ENCODE data around the gene DCLK1.

DNA sequence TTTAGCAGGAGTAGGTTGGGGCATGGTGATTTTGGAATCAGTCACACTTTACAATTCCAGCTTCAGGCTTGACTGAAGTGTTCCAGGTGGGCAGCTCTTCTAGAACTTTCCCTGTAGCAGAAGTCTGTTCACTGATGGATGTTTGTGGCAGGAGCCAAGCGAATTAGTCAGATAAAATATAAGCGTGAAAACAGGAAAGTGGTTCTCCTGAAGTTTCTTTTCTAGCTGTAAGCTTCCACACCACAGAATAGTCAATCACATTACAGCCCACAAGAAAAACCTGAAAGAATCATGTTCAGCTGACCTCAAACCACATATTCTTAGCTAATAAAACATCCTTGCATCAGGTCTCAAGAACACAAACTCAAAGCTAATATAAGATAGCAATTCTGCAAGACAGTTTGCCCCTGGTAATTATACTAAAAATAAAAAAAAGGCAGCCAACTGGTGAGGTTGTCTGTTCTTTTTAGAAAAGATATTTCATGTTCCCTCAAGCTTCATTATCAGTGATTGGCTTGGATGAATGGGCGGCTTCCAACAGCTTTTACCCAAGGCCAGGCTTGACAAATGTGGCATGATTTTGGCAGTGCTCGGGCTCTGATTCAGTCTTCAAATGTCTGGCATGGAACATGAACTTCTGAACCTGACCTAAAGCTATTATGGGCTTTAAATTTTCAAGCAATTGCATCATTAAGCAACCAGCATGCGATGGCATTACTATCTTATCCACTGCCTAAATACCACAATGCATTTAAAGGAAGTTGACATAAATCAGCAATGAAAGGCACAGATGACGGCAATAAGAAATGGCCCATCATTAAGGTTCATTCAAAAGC, 136.8 kb downstream of the DCLK1 start:
- TF ChIP-seq, protein P1, sequence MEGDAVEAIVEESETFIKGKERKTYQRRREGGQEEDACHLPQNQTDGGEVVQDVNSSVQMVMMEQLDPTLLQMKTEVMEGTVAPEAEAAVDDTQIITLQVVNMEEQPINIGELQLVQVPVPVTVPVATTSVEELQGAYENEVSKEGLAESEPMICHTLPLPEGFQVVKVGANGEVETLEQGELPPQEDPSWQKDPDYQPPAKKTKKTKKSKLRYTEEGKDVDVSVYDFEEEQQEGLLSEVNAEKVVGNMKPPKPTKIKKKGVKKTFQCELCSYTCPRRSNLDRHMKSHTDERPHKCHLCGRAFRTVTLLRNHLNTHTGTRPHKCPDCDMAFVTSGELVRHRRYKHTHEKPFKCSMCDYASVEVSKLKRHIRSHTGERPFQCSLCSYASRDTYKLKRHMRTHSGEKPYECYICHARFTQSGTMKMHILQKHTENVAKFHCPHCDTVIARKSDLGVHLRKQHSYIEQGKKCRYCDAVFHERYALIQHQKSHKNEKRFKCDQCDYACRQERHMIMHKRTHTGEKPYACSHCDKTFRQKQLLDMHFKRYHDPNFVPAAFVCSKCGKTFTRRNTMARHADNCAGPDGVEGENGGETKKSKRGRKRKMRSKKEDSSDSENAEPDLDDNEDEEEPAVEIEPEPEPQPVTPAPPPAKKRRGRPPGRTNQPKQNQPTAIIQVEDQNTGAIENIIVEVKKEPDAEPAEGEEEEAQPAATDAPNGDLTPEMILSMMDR (IDR thresholded peaks at IDR 0.05; ENCODE audit: insufficient read depth, low read length), result no peak
- TF ChIP-seq, protein P2, sequence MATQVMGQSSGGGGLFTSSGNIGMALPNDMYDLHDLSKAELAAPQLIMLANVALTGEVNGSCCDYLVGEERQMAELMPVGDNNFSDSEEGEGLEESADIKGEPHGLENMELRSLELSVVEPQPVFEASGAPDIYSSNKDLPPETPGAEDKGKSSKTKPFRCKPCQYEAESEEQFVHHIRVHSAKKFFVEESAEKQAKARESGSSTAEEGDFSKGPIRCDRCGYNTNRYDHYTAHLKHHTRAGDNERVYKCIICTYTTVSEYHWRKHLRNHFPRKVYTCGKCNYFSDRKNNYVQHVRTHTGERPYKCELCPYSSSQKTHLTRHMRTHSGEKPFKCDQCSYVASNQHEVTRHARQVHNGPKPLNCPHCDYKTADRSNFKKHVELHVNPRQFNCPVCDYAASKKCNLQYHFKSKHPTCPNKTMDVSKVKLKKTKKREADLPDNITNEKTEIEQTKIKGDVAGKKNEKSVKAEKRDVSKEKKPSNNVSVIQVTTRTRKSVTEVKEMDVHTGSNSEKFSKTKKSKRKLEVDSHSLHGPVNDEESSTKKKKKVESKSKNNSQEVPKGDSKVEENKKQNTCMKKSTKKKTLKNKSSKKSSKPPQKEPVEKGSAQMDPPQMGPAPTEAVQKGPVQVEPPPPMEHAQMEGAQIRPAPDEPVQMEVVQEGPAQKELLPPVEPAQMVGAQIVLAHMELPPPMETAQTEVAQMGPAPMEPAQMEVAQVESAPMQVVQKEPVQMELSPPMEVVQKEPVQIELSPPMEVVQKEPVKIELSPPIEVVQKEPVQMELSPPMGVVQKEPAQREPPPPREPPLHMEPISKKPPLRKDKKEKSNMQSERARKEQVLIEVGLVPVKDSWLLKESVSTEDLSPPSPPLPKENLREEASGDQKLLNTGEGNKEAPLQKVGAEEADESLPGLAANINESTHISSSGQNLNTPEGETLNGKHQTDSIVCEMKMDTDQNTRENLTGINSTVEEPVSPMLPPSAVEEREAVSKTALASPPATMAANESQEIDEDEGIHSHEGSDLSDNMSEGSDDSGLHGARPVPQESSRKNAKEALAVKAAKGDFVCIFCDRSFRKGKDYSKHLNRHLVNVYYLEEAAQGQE (IDR thresholded peaks at IDR 0.05; ENCODE audit: insufficient replicate concordance, low read depth), result no peak
- TF ChIP-seq GABPA (IDR thresholded peaks at IDR 0.05; ENCODE audit: low read depth) (no peak), POLR2AphosphoS5 (IDR thresholded peaks at IDR 0.05; ENCODE audit: low read depth) (no peak), SPI1 (IDR thresholded peaks at IDR 0.05; ENCODE audit: borderline replicate concordance, low read depth) (no peak)
